Measurements from ENCODE around the gene CLEC2B. TPM values are rescaled to one million over a fixed set of nuclear protein-coding genes. Genes with fewer than 3 reads are reported as not detected.

The CLEC2B gene
- total and polyA plus RNA-seq, 8 donors = 16.3 to 34.7 (median 23.8) TPM

DNA sequence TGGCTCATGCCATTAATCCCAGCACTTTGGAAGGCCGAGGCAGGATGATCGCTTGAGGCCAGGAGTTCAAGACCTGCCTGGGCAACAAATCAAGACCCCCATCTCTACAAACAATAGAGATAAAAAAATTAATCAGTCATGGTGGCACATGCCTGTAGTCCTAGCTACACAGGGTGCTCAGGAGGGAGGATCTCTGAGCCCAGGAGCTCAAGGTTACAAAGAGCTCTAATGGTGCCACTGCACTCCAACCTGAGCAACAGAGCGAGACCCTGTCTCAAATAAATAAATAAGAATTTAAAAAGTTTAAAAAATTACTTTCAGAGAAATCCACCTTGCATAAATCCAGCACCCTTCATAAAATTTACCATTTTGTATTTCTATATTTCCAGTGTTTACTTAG lies 39.7 kb downstream of the CLEC2B start:
- H3K27me3 ChIP-seq = no peaks in the 10 kb centered on the region
- H3K36me3 ChIP-seq = no peaks in the 10 kb centered on the region
- intact Hi-C loops (cut with DNase I) = no loop called here
- H3K9me3 ChIP-seq = no peaks in the 10 kb centered on the region
- TF ChIP-seq, protein P1, sequence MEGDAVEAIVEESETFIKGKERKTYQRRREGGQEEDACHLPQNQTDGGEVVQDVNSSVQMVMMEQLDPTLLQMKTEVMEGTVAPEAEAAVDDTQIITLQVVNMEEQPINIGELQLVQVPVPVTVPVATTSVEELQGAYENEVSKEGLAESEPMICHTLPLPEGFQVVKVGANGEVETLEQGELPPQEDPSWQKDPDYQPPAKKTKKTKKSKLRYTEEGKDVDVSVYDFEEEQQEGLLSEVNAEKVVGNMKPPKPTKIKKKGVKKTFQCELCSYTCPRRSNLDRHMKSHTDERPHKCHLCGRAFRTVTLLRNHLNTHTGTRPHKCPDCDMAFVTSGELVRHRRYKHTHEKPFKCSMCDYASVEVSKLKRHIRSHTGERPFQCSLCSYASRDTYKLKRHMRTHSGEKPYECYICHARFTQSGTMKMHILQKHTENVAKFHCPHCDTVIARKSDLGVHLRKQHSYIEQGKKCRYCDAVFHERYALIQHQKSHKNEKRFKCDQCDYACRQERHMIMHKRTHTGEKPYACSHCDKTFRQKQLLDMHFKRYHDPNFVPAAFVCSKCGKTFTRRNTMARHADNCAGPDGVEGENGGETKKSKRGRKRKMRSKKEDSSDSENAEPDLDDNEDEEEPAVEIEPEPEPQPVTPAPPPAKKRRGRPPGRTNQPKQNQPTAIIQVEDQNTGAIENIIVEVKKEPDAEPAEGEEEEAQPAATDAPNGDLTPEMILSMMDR (IDR thresholded peaks at IDR 0.05) = no peak
- H3K27ac ChIP-seq = no peak overlapping the region
- H3K4me3 ChIP-seq = no peak overlapping the region
- ATAC-seq = no peak
- H3K4me1 ChIP-seq = no peaks in the 10 kb centered on the region
- no peak for DNase-seq

DNA sequence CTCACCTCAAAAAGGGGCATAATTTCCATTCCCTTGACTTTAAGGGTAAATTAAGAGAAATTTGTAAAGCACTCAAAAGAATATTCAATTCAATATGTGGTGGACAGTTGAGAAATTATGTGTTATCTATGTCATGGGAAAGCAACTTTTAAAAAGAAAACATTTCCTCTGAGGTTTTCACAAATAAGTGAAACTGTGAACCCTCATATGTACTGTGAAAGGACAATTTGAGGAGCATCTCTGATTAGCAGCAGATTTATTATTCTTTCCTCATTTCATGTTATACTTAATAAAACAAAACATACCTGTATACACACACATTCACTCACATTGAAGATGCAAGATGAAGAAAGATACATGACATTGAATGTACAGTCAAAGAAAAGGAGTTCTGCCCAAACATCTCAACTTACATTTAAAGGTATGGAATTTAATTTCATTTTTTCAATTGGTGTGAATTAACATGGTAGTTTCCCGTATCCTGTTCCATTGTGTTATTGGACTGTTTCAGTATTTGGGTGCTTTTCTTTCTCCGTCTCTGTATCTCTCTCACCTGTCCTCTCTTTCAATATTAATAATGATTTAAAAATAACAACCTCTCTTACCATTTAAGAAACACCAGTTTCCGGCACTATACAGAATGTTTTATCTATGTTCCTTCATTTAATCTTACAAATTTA lies 41.8 kb downstream of the CLEC2B start, which contains the start of gene KLRF1:
KLRF1 (plus strand) TSS at position 273 of the 680 bp plus-strand sequence; CDS start at position 337, 64 bp downstream.
- intact Hi-C loops (cut with DNase I) = no loop called here
- DNase-seq = no peak
- Histone ChIP-seq H3K36me3 (no peaks in the 10 kb centered on the region), H3K27ac (no peak within 1 kb of the TSS), H3K4me1 (no peaks in the 10 kb centered on the region), H3K27me3 (no peaks in the 10 kb centered on the region), H3K4me3 (no peak within 1 kb of the TSS), H3K9me3 (no peaks in the 10 kb centered on the region)
- TF ChIP-seq, protein P1 (IDR thresholded peaks at IDR 0.05) = no peak
- no peak for ATAC-seq

DNA sequence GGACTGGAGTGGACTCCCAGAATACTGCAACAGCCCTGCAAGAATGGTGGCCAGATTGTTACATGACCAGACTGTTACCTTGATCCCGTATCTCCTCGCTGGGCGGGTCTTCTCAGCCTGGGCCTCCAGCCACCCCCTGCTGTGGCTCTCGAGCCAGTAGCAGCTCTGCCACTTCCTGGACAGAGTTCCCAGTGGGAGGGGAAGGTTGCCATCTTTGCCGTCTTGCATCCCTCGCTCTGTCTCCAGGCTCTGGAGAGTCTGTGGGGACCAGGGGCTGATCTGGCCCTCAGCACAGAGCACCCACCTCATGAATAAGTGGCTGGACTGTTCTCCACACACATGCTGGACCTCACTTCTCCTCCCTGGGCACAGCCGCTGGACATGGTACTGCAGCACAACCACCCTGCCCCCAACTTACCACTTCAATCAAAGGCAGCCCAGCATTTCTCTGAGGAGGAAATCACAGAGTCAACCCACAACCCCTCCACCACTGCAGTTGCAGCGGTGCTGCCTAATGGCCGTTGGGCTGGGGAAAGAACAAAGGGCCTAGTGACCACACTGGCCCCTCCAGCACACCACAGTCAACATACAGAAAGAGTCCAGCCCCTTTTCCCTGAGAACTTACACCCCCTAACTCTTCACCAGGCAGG lies 48.7 kb downstream of the CLEC2B start:
- H3K36me3 ChIP-seq = no peaks in the 10 kb centered on the region
- H3K9me3 ChIP-seq = no peaks in the 10 kb centered on the region
- TF ChIP-seq, protein P1 (IDR thresholded peaks at IDR 0.05) = no peak
- intact Hi-C loops (cut with DNase I) = no loop called here
- DNase-seq (no peak), ATAC-seq (no peak)
- H3K4me3 ChIP-seq = no peak overlapping the region
- H3K4me1 ChIP-seq = no peaks in the 10 kb centered on the region
- no peak overlapping the region for H3K27ac ChIP-seq
- no peaks in the 10 kb centered on the region for H3K27me3 ChIP-seq

DNA sequence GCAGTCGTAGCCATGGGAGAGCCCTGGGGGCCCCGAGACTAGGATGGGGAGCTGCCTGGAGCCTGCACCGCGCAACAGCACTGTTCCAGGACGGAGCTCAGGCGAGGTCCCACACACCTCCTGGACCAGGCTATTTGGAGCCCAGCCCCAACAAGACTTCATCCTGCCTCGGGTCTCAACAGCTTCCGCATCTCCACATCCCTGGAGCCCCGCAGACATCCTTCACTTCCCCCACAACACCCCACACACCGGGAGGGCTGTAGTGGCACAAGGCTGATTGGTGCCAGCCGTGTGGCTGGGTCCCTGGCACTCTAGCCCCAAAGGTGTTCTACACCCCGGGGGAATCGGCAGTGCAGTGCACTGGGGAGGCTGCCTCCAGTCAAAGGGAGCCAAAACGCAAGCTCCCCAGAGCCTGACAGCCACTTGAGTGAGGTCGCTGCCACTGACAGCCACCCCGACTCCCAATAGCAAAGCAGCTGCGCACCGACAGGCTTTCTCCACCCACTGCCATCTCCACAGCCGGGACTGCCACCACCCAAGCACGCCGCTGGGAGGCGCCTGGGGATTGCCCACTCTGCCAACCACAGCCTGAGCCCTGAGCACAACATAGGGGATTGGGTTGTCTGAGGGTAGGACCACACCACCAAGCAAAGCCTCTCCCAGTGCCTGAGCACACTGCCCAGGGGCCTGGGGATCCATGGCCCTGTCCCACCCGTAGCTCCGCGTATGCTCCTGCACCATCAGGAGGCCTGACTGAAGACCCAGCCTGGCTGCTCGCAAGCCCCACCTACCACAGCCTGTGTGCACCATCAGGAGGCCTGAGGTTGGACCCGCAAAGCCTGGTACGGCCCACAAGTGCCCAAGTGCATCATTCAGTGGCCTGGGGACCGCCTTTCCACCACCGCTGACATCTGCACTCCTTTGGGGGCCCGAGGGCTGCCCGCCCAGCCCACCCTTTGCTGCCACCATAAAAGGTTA lies 55.0 kb downstream of the CLEC2B start:
- H3K4me3 ChIP-seq = peak overlapping the region; percentile 13 to 30
- H3K27me3 ChIP-seq = peaks cover 0 to 9% of the 10 kb centered on the region in 2 donors
- peak overlapping the region in 1 of 2 donors; percentile 19 for H3K27ac ChIP-seq
- no peaks in the 10 kb centered on the region for H3K36me3 ChIP-seq
- no peaks in the 10 kb centered on the region for H3K9me3 ChIP-seq
- TF ChIP-seq, protein P1 (IDR thresholded peaks at IDR 0.05) = peak; percentile 84 to 93
- intact Hi-C loops (cut with DNase I) = no loop called here
- peaks cover 0 to 30% of the 10 kb centered on the region in 2 donors for H3K4me1 ChIP-seq
- ATAC-seq (peak; percentile 100), DNase-seq (peak in 3 of 4 donors; percentile 45 to 98 (median 86))

Measured in left lung (tissue), 10 donors.